Astrocyte of the cerebellum (primary cell): ENCODE data around the gene NUMA1.

Source experiments
- DNase-seq: peaks from one replicate; pipeline ENCODE4 v3.0.0-alpha.2; 2011; ENCODE audit warnings: low read depth
- H3K4me3 ChIP-seq: 2 replicates; pipeline ENCODE4 v1.5.1; 2011; ENCODE audit warnings: mild to moderate bottlenecking, low read depth, low read length, moderate library complexity
- CTCF ChIP-seq: IDR thresholded peaks from 2 replicates; pipeline ENCODE4 v1.5.1; 2012; ENCODE audit warnings: low read length, low read depth, moderate library complexity, mild to moderate bottlenecking; ENCODE audit errors: missing control alignments
- in situ Hi-C: cut with HindIII; loops from 2 replicates; pipeline ENCODE4 v1.10.0; 2017; ENCODE audit warnings: low sequenced_read_pairs

NUMA1 gene

GRCh38 chr11:72014761-72015320 is 65.5 kb downstream of the NUMA1 start:
- no peak for DNase-seq
- no peak overlapping the region for H3K4me3 ChIP-seq
- in situ Hi-C loops = loop anchor here (25.0 kb wide), 2 partner anchors 97 to 397 kb away; partner anchors contain the start of genes ANAPC15, LAMTOR1 and TOMT
- TF ChIP-seq CTCF = no peak

- in situ Hi-C loops = loop anchor here (25.0 kb wide), 2 partner anchors 98 to 398 kb away; partner anchors contain the start of genes ANAPC15, LAMTOR1 and TOMT
- peak; percentile 42 for DNase-seq
- TF ChIP-seq CTCF = no peak
- H3K4me3 ChIP-seq = no peak overlapping the region
Measured at GRCh38 chr11:72013765-72014711, 66.3 kb downstream of the NUMA1 start.

- DNase-seq = peak; percentile 87
- no peak for TF ChIP-seq CTCF
Measured at GRCh38 chr11:72012897-72013721, 67.2 kb downstream of the NUMA1 start.

GRCh38 chr11:72012091-72012630 is 68.2 kb downstream of the NUMA1 start:
- in situ Hi-C loops = loop anchor here (25.0 kb wide), 2 partner anchors 100 to 400 kb away; partner anchors contain the start of genes ANAPC15, LAMTOR1 and TOMT
- no peak for TF ChIP-seq CTCF
- DNase-seq = no peak
- H3K4me3 ChIP-seq = no peak overlapping the region

More at GRCh38 chr11:72012897-72013721, 67.2 kb downstream of the NUMA1 start:
- in situ Hi-C loops = loop anchor here (25.0 kb wide), 2 partner anchors 99 to 399 kb away; partner anchors contain the start of genes ANAPC15, LAMTOR1 and TOMT
- no peak overlapping the region for H3K4me3 ChIP-seq

GRCh38 chr11:72010529-72011233 is 69.7 kb downstream of the NUMA1 start:
- in situ Hi-C loops = loop anchor here (25.0 kb wide), 2 partner anchors 102 to 402 kb away; partner anchors contain the start of genes ANAPC15, LAMTOR1 and TOMT
- no peak for TF ChIP-seq CTCF
- H3K4me3 ChIP-seq = no peak overlapping the region
- DNase-seq = no peak
